ENCODE data around the gene DEPDC4.
"Not testable (repeated sequence)": the region's sequence is repeated elsewhere in the genome, so short reads cannot be mapped to it uniquely, and the experiment has no call there.

The DEPDC4 gene

GRCh38 chr12:100266835-100267602 lies at the start of gene DEPDC4, which contains the start of gene SCYL2:
DEPDC4 (minus strand) TSS chr12:100267079; CDS start chr12:100267076, 3 bp downstream.
SCYL2 (plus strand) TSS chr12:100267177; CDS start chr12:100282971, 15,794 bp downstream.
- peak within 1 kb of the TSS; percentile 86 to 99 (median 96) for H3K27ac ChIP-seq
- H3K4me3 ChIP-seq: peak within 1 kb of the TSS; percentile 76 to 99 (median 96)

DNA sequence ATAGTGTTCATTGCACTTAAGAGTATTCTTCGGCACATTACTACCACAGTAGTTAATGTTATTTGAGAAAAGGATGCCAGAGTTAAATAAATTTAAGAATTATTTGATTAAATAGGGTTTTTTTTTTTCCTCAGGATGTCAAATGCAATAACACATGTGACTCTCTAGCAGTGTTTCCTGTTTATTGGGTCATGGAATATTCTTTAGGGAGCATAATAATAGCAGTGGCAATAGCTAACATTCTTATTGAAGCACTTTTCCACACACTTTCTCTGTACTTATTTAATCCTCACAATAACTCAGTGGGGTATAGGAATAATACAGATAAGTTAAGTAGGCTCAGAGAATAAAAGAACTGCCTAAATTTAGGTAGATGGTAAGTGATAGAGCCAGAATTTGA lies 44.4 kb upstream of the DEPDC4 start:
- no peak overlapping the region for H3K27ac ChIP-seq
- H3K4me3 ChIP-seq: no peak overlapping the region

DNA sequence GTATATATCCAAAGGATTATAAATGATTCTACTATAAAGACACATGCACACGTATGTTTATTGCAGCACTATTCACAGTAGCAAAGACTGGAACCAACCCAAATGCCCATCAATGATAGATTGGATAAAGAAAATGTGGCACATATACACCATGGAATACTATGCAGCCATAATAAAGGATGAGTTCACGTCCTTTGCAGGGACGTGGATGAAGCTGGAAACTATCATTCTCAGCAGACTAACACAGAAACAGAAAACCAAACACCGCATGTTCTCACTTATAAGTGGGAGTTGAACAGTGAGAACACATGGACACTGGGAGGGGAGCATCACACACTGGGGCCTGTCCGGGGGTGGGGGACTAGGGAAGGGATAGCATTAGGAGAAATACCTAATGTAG lies 41.3 kb upstream of the DEPDC4 start:
- not testable (repeated sequence) for H3K27ac ChIP-seq, H3K4me3 ChIP-seq

GRCh38 chr12:100304334-100304733 lies 37.5 kb upstream of the DEPDC4 start:
- H3K4me3 ChIP-seq, H3K27ac ChIP-seq: not testable (repeated sequence)

DNA sequence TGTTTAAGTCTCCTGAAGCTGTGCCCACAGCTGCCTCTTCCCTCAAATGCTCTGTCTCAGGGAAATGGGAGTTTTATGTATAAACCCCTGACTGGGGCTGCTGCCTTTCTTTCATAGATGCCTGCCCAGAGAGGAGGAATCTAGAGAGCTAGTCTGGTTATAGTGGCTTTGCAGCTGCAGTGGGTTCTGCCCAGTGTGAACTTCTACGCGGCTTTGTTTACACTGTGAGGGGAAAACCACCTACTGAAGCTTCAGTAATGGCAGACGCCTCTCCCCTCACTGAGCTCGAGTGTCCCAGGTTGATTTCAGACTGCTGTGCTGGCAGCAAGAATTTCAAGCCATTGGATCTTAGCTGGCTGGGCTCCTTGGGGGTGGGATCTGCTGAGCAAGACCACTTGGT lies 37.0 kb upstream of the DEPDC4 start:
- no peak overlapping the region for H3K4me3 ChIP-seq
- H3K27ac ChIP-seq: no peak overlapping the region

GRCh38 chr12:100302081-100302480 lies 35.2 kb upstream of the DEPDC4 start:
- Histone ChIP-seq H3K27ac (no peak overlapping the region), H3K4me3 (no peak overlapping the region)

- Histone ChIP-seq H3K4me3 (no peak overlapping the region), H3K27ac (no peak overlapping the region)
Observed at GRCh38 chr12:100295764-100296555, 29.1 kb upstream of the DEPDC4 start.

GRCh38 chr12:100294366-100294765 lies 27.5 kb upstream of the DEPDC4 start:
- not testable (repeated sequence) for H3K4me3 ChIP-seq, H3K27ac ChIP-seq

DNA sequence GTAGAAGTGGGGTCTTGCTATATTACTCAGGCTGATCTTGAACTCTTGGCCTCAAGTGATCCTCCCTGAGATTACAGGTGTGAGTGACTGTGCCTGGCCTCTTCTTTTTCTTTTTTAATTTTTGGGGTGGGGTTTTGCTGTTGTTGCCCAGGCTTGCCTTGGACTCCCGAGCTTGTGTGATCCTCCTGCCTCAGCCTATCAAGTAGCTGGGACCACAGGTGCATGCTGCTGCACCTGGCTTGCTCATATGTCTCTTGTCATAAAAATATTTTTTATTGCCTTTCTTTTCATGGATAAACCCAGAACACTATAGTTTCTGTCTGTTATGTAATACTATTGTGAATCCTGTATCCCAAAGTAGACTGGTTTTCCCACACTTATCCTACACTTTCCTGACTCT lies 26.1 kb upstream of the DEPDC4 start:
- Histone ChIP-seq H3K27ac (no peak overlapping the region), H3K4me3 (no peak overlapping the region)

GRCh38 chr12:100290016-100290415 lies 23.1 kb upstream of the DEPDC4 start:
- Histone ChIP-seq H3K4me3 (no peak overlapping the region), H3K27ac (no peak overlapping the region)

DNA sequence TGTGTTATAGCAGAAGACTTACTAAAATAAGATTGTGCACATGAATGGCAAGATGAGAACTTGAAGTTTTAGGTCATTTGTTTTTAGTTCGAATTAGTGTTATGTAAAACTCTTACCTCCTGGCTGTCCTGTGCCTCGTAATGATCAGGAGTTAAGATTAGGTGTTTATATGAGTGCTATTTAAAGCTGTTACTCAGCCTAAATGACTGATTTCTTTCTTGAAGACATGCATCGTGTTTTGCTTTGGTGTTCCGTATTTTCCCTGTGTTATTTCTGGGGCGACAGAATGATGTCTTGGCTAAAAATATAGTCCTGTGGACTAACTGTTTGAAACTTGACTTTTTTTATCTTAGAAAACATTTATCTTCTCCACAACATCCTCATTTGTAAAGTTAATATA lies 22.2 kb upstream of the DEPDC4 start:
- no peak overlapping the region for H3K4me3 ChIP-seq
- no peak overlapping the region for H3K27ac ChIP-seq

DNA sequence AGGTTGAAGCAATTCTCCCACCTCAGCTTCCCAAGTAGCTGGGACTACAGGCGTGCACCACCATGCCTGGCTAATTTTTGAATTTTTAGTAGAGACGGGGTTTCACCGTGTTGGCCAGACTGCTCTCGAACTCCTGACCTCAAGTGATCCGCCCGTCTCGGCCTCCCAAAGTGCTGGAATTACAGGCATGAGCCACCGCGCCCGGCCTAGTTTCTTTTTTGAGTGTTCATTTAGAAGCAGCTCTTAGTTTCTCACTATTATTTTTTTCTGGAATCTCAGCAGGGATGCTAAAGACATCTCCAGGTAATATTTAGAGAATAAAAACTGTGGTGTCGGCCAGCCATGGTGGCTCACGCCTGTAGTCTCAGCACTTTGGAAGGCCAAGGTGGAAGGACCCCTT lies 17.7 kb upstream of the DEPDC4 start:
- H3K4me3 ChIP-seq, H3K27ac ChIP-seq: not testable (repeated sequence)

GRCh38 chr12:100279607-100280244 lies 12.8 kb upstream of the DEPDC4 start:
- no peak overlapping the region for H3K27ac ChIP-seq

DNA sequence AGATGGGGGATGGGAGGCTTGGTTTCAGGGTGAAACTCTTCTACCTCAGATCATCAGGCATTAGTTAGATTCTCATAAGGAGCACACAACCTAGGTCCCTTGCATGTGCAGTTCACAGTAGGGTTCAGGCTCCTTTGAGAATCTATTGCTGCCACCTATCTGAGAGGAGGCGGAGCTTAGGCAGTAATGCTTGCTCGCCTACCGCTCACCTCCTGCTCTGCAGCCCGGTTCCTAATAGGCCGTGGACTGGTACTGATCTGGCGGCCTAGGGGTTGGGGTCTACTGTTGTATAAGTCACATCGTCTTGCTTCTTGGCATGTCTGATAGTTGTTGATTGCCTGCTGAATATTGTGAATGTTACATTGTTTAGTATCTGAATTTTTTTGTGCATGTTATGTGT lies 12.3 kb upstream of the DEPDC4 start:
- Histone ChIP-seq H3K27ac (no peak overlapping the region), H3K4me3 (no peak overlapping the region)

More at GRCh38 chr12:100279607-100280244, 12.8 kb upstream of the DEPDC4 start:
- H3K4me3 ChIP-seq: no peak overlapping the region

DNA sequence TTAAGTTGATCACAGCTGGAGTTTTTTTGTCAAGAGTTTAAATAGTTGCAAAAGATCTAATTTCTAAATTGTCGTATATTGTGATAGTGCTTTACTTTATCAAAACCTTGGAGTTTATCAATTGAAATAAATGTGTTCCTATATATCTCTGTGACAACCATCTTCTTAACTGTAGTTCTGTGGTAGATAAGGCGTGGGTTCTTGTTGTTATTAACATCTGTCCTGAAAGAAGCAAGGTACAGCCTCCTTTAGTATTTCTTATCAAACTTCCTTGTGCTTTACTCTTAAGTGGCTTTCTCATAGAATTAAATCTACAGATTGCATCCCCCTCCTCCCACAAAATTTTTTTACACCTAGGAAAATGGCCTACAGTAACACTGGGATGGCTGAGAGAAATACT lies 7.4 kb upstream of the DEPDC4 start:
- no peak overlapping the region for H3K4me3 ChIP-seq
- H3K27ac ChIP-seq: no peak overlapping the region

- Histone ChIP-seq H3K4me3 (no peak overlapping the region), H3K27ac (no peak overlapping the region)
Observed at GRCh38 chr12:100273782-100274181, 6.9 kb upstream of the DEPDC4 start.

DNA sequence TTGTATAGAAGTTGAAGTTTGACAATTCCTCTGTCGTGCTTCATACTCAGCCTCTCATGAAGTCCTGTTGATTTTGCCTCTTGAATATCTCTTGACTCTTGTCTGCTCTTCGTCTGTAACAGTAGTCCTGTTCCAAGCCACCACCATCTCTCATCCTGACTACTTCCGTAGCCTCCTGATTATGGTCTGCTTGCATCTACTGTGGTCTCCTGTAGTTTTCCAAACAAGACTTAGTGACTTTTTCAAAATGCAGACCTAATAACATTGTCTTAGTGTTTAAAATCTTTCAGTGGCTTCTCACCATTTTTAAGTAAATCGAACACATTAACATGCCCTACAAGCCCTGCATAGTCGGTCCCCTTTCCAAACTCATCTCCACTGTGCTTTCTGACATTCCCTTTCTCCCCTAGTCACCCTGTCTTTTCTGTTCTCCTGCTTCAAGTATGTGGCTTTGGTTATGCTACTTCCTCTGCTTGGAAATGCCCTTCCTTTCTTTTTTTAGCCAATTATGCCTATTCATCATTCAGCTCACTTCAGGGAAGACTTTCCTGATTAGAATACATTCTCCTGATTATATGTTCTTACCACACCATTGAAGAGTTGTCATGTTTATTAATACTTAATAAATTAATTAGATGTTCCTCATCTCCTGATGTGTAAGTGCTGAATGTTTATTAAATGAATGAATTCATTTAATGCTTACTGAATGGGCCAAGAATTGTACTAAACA lies 2.1 kb upstream of the DEPDC4 start:
- H3K4me3 ChIP-seq: peak overlapping the region in 2 of 7 experiments; percentile 96 to 99
- H3K27ac ChIP-seq: peak overlapping the region in 1 of 21 experiments; percentile 98

DNA sequence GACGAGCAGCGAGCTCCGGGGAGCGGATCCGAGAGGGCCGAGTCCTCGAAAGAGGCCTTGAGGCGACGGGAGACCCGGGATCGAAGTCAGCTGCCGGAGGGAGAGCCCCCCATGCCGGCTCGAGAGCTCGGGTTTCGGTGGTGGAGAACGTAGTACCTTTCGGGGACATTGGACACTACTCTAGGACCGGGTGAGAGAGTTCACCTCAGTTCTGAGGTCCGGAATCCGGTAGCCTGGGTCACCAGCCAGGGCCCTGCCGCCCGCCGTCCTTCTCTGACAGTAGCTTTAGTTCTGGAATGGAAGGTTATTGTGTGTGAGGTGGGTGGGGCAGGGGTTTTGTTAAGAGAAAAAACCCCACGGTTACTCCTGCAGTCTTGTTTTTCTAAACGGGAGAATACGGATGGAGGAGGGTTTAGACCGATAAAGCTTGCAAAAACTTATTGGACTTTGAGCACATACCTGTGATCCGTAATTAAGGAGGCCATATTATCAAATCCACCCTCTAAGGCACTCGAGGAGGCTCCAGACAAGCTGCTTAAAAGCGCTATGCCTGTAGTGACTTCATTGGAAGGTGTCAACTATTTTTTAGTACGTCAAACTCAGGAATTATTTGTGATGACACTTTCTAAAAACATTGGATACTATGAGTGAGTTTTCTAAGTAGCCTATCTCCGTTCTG lies 863 bp upstream of the DEPDC4 start:
- Histone ChIP-seq H3K4me3 (peak overlapping the region; percentile 76 to 99 (median 96)), H3K27ac (peak overlapping the region; percentile 86 to 99 (median 96))

DNA sequence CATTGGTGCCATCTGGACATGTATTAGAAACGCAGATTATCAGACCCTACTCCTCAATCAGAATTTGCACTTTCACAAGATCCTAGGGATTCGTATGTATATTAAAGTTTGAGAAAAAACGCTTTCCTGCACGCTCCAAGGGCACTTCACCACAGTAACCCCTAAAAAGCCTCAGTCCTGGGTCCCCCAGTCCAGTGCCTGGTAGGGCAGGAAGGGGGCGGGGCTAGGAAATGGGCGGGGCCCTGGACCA lies 369 bp downstream of the DEPDC4 start:
- H3K4me3 ChIP-seq: peak overlapping the region; percentile 76 to 99 (median 96)
- peak overlapping the region in 20 of 21 experiments; percentile 27 to 99 (median 96) for H3K27ac ChIP-seq

All from skin epidermis (tissue), 12 donors.